ENCODE measurements around the gene PHAF1.
A peak's percentile ranks its signal among the peaks of the same experiment; 100 is the strongest.

PHAF1 gene

DNA sequence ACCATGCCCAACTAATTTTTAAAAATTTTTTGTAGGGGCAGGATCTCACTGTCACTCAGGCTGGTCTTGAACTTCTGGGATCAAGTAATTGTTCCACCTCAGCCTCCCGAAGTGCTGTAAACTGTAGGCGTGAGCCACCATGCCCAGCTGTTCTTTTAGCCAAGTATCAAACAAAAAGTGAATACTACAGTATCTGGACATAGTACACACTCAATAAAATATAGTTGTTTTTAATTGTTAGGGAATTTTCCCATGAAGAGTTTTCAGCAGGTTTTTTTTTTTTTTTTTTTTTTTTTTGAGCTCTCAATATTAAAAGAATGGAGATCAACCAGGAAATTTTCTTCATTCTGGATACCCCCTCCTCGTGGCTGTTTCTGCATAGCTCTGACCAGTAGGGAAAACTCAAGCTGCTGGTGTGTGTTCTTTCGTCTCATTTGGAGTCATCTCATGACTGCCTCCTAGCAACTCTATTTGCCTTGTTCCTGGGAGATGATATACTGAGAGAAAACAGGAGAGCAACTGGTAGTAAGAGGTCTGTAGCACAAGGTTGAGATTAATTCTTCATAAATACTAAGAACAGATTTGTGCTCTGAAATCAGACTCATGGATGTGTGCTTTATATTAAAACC, 16.5 kb upstream of the PHAF1 start:
- no peak overlapping the region for H3K27ac Mint-ChIP-seq
- H3K36me3 Mint-ChIP-seq: no peaks in the 10 kb centered on the region
- H3K9me3 Mint-ChIP-seq (ENCODE audit: low read depth): no peaks in the 10 kb centered on the region
- H3K4me1 Mint-ChIP-seq (ENCODE audit: low read depth): peaks cover 5% of the 10 kb centered on the region
- H3K27me3 Mint-ChIP-seq: no peaks in the 10 kb centered on the region
- H3K4me3 Mint-ChIP-seq: no peak overlapping the region

DNA sequence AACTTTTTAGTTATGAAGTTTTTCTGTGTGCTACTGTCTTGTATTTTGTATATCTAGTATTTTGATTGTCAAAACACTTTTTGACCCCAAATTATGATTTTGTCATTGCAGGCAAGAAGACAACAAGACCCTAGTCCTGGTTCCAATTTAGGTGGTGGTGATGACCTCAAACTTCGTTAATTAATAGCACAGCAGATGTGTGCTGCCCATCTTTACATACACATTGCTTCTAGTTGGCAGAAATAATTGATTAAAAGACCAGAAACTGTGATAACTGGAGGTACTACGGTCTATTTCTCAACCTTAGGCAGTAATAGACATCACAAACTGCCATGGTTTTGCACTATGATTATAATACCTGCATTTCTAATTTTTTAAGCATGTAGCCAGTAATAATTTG, 11.1 kb upstream of the PHAF1 start:
- no peak overlapping the region for H3K4me3 Mint-ChIP-seq

GRCh38 chr16:67100569-67101310, 9.0 kb upstream of the PHAF1 start:
- H3K4me1 Mint-ChIP-seq (ENCODE audit: low read depth): no peaks in the 10 kb centered on the region
- no peaks in the 10 kb centered on the region for H3K9me3 Mint-ChIP-seq (ENCODE audit: low read depth)
- no peak overlapping the region for H3K27ac Mint-ChIP-seq

More for the DNA sequence above, 11.1 kb upstream of the PHAF1 start:
- Mint-ChIP-seq H3K4me1 (ENCODE audit: low read depth) (no peaks in the 10 kb centered on the region), H3K36me3 (no peaks in the 10 kb centered on the region), H3K9me3 (ENCODE audit: low read depth) (no peaks in the 10 kb centered on the region), H3K27me3 (no peaks in the 10 kb centered on the region), H3K27ac (no peak overlapping the region)

DNA sequence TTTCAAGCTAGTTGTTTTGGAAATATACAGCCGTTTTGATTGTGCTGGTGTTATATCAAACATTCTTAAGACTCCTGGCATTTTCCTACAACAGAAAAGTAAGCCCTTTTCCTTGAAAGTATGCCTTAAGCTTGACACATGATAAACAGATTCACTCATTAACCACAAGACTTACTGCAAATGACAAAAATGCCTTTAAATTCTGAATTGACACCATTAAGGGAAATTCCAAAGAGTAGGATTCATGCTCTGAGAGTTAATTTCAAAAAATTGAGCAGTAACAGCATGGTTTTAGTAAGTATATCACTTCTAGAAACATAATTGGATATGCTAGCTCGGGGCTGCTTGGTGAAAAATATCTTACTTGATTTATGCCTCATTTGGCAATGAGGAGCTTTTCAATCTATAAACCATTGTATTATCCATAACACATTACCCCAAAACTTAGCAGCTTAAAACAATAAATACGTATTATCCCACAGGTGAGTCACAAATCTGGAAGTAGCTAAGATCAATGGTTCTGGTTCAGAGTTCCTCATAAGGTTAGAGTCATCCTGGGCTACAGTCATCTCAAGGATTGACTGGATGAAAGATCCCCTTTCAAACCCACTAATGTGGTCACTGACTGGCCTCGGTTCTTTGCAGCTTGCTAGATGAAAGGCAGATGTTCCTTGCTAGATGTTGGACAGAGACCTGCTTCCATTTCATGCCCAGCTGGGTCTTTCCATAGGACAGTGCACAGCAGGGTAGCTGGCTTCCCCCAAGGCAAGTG, 8.2 kb upstream of the PHAF1 start:
- H3K4me1 Mint-ChIP-seq (ENCODE audit: low read depth): no peaks in the 10 kb centered on the region
- H3K27me3 Mint-ChIP-seq: no peaks in the 10 kb centered on the region
- H3K9me3 Mint-ChIP-seq (ENCODE audit: low read depth): no peaks in the 10 kb centered on the region
- no peak overlapping the region for H3K27ac Mint-ChIP-seq
- H3K4me3 Mint-ChIP-seq: no peak overlapping the region
- H3K36me3 Mint-ChIP-seq: no peaks in the 10 kb centered on the region

More at GRCh38 chr16:67100569-67101310, 9.0 kb upstream of the PHAF1 start:
- Mint-ChIP-seq H3K27me3 (no peaks in the 10 kb centered on the region), H3K4me3 (no peak overlapping the region), H3K36me3 (no peaks in the 10 kb centered on the region)

- H3K4me3 Mint-ChIP-seq: no peak overlapping the region
- H3K36me3 Mint-ChIP-seq: no peaks in the 10 kb centered on the region
- H3K27me3 Mint-ChIP-seq: no peaks in the 10 kb centered on the region
- H3K27ac Mint-ChIP-seq: no peak overlapping the region
- no peaks in the 10 kb centered on the region for H3K4me1 Mint-ChIP-seq (ENCODE audit: low read depth)
- H3K9me3 Mint-ChIP-seq (ENCODE audit: low read depth): no peaks in the 10 kb centered on the region
These were observed 5.7 kb upstream of the PHAF1 start for GRCh38 chr16:67104061-67104460.

DNA sequence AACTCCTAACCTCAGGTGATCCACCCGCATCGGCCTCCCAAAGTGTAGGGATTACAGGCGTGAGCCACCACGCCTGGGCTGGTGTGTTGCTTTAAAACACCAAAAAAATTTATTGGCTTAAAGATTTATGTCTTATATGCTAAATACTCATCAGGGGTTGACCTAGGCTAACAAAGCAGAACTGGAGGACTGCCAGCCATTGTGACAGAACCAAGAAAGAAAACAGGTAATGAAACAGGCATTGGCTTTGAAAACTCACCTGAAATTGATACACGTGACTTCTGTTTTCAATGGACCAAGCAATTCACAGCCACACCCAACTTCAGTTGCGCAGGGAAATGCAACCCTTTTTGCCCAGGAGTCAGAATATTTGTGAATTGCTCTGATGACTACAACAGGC, 4.9 kb upstream of the PHAF1 start:
- Mint-ChIP-seq H3K27ac (no peak overlapping the region), H3K36me3 (no peaks in the 10 kb centered on the region), H3K27me3 (no peaks in the 10 kb centered on the region), H3K4me1 (ENCODE audit: low read depth) (peaks cover 5% of the 10 kb centered on the region), H3K9me3 (ENCODE audit: low read depth) (no peaks in the 10 kb centered on the region), H3K4me3 (no peak overlapping the region)

DNA sequence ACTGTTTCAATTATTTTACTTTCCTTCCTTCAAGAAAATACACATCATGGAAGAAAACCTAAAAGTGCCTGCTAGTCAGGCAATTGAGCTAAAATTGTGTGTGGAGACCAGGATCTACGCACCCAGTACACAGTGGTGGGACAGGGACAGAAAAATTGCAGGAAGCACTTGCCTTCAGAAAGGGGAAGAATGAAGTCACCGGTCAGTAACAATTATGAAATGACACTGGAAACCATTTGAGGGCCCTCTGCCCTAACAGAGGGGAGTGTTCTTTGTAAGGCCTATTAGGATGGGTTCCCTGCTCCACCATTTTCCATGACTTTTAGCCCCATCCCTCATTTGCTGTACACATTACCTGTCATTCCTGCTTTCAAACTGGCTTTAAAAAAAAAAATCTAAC, 4.5 kb upstream of the PHAF1 start:
- H3K9me3 Mint-ChIP-seq (ENCODE audit: low read depth): no peaks in the 10 kb centered on the region
- H3K36me3 Mint-ChIP-seq: no peaks in the 10 kb centered on the region
- no peak overlapping the region for H3K4me3 Mint-ChIP-seq
- peaks cover 5% of the 10 kb centered on the region for H3K4me1 Mint-ChIP-seq (ENCODE audit: low read depth)
- H3K27me3 Mint-ChIP-seq: no peaks in the 10 kb centered on the region
- no peak overlapping the region for H3K27ac Mint-ChIP-seq

DNA sequence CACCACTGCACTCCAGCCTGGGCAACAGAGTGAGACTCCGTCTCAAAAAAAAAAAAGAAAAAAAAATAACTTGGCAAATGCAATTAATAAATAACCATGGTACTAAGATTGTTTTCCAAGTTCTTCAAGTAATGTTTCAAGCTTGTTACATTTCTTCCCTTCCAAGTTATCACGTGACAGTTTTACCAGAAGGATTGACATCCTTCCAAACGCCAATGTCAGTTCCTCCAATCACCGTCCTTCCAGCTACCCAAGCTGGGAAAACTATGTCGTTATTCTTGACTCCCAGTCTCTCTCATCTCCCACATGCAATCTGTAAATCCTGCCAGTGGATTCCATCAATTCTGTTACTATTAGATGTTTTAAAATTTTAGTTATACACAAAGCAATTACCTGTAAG, 3.9 kb upstream of the PHAF1 start:
- Mint-ChIP-seq H3K9me3 (ENCODE audit: low read depth) (no peaks in the 10 kb centered on the region), H3K4me3 (no peak overlapping the region), H3K27me3 (no peaks in the 10 kb centered on the region), H3K27ac (no peak overlapping the region), H3K4me1 (ENCODE audit: low read depth) (peaks cover 8% of the 10 kb centered on the region), H3K36me3 (no peaks in the 10 kb centered on the region)

DNA sequence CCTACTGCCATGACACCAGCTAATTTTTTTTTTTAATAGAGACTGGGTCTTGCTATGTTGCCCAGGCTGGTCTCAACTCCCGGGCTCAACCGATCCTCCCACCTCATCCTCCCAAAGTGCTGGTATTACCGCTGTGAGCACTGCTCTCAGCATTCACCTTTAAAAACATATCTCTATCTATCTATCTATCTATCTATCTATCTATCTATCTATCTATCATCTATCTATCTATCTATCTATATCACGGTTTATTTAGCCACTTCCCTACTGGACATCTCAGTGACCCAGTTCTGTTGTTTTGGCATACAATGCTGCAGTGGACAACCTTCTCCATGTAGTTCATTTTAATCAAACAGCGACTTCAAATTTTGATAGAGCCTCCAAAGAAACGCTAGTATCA, 1.3 kb upstream of the PHAF1 start:
- H3K4me1 Mint-ChIP-seq (ENCODE audit: low read depth): peaks cover 30% of the 10 kb centered on the region
- H3K36me3 Mint-ChIP-seq: no peaks in the 10 kb centered on the region
- H3K9me3 Mint-ChIP-seq (ENCODE audit: low read depth): no peaks in the 10 kb centered on the region
- H3K27ac Mint-ChIP-seq: no peak overlapping the region
- H3K4me3 Mint-ChIP-seq: no peak overlapping the region
- H3K27me3 Mint-ChIP-seq: no peaks in the 10 kb centered on the region

DNA sequence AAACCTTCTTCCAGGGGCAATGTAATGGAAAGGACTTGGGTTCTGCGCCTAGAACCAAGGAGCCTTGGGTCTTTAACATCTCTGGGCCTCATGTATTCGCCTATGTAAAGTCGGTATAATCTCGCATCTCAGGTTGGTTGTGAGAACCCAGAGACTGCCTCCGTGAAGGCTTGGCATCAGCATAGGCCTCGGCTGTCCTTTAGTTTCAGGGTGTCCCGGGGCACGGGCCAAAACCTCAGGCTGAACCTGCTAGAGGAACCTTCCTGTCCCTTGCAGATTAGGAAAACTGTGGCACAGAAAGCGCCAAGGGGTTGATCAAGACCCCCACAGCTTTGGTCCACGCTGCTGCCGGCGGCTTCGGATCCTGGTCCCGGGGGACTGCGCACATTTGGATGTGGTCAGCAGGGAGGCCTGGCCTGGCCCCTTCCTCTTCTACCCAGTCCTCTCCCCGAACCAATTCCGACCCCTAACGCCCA, 772 bp upstream of the PHAF1 start:
- H3K27ac Mint-ChIP-seq: peak overlapping the region; percentile 83
- peaks cover 30% of the 10 kb centered on the region for H3K4me1 Mint-ChIP-seq (ENCODE audit: low read depth)
- no peaks in the 10 kb centered on the region for H3K27me3 Mint-ChIP-seq
- H3K36me3 Mint-ChIP-seq: no peaks in the 10 kb centered on the region
- no peaks in the 10 kb centered on the region for H3K9me3 Mint-ChIP-seq (ENCODE audit: low read depth)
- H3K4me3 Mint-ChIP-seq: peak overlapping the region; percentile 96

DNA sequence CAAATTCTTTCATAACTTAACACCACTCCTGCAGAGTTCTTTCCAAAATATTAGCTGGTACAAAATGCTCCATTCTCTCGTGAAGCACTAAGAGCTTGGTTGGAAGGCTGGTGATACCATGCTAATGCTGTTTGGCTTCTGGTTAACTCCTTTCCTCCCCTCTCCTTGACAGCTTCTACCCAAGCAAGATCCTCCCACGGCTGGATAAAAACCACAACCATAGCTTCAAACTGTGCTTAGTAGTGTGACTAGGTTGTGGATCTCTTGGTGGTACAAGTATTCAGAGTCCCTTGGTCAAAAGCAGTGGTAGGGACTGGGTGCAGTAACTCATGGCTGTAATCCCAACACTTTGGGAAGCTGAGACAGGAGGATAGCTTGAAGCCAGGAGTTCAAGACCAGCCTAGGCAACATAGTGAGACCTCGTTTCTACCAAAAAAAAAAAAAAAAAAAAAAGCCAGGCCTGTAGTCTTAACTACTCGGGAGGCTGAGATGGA, 2.3 kb downstream of the PHAF1 start:
- H3K4me1 Mint-ChIP-seq (ENCODE audit: low read depth): peaks cover 45% of the 10 kb centered on the region
- H3K9me3 Mint-ChIP-seq (ENCODE audit: low read depth): no peaks in the 10 kb centered on the region
- H3K4me3 Mint-ChIP-seq: peak overlapping the region; percentile 30
- no peak overlapping the region for H3K27ac Mint-ChIP-seq
- H3K36me3 Mint-ChIP-seq: no peaks in the 10 kb centered on the region
- no peaks in the 10 kb centered on the region for H3K27me3 Mint-ChIP-seq

- Mint-ChIP-seq H3K27ac (no peak overlapping the region), H3K36me3 (no peaks in the 10 kb centered on the region)
These were observed 3.1 kb downstream of the PHAF1 start for GRCh38 chr16:67112591-67113399.

DNA sequence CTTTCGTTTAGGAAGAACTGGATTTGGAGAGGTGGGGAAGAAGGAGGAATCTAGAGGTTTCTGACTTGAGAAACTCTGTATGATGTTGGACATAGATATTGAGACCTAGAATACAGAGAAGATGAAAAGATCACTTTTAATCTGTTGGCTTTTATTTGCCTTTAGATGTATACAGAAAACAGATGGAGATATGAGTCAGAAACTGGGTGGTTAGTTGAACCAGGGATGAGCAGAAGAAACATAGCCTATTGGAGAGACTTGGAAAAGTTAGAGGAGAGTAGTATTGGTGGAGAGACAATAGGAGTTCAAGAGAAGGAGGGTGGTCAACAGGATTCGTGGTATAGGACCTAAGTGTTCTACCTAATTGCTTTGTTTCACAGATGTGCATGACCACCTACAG, 5.1 kb downstream of the PHAF1 start:
- H3K27ac Mint-ChIP-seq: peak overlapping the region; percentile 13
- no peak overlapping the region for H3K4me3 Mint-ChIP-seq
- H3K9me3 Mint-ChIP-seq (ENCODE audit: low read depth): no peaks in the 10 kb centered on the region
- H3K4me1 Mint-ChIP-seq (ENCODE audit: low read depth): peaks cover 41% of the 10 kb centered on the region
- no peaks in the 10 kb centered on the region for H3K27me3 Mint-ChIP-seq
- H3K36me3 Mint-ChIP-seq: no peaks in the 10 kb centered on the region

More at GRCh38 chr16:67112591-67113399, 3.1 kb downstream of the PHAF1 start:
- Mint-ChIP-seq H3K4me1 (ENCODE audit: low read depth) (peaks cover 45% of the 10 kb centered on the region), H3K4me3 (no peak overlapping the region), H3K9me3 (ENCODE audit: low read depth) (no peaks in the 10 kb centered on the region), H3K27me3 (no peaks in the 10 kb centered on the region)

DNA sequence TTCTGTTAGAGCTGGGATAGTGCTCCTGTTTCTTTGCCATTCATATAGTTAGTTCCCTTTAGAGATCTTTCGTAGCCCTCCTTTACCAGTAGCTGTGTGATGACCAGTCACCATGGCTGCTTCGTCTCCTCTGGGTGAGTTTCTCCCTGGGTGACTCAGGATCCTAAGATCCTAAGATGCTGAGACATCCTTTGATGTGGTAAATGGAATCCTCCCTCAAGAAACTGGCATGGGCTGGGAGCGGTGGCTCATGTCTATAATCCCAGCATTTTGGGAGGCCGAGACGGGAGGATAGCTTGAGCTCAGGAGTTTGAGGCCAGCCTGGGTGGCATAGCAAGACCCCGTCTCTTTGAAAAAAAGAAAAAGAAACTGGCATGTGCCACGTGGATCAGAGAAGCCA, 5.9 kb downstream of the PHAF1 start:
- H3K27ac Mint-ChIP-seq: peak overlapping the region; percentile 11
- no peaks in the 10 kb centered on the region for H3K9me3 Mint-ChIP-seq (ENCODE audit: low read depth)
- no peak overlapping the region for H3K4me3 Mint-ChIP-seq
- peaks cover 4% of the 10 kb centered on the region for H3K36me3 Mint-ChIP-seq
- peaks cover 40% of the 10 kb centered on the region for H3K4me1 Mint-ChIP-seq (ENCODE audit: low read depth)
- no peaks in the 10 kb centered on the region for H3K27me3 Mint-ChIP-seq
